Mesendoderm (in vitro differentiated cells): Measurements from ENCODE around the gene CMYA5.

Experiments used
- DNase-seq: peaks from one replicate; pipeline ENCODE4 v3.0.0; 2013
- H2AK5ac ChIP-seq: 2 replicates; pipeline ENCODE4 v1.6.1; 2013; ENCODE audit warnings: low read length, inconsistent platforms
- H2BK120ac ChIP-seq: 2 replicates; pipeline ENCODE4 v1.6.1; 2013; ENCODE audit warnings: low read depth, mild to moderate bottlenecking, low read length, moderate library complexity, mixed read lengths
- H2BK15ac ChIP-seq: replicated peaks from 2 replicates; pipeline ENCODE4 v1.6.1; 2013; ENCODE audit warnings: low read depth, mild to moderate bottlenecking, moderate library complexity
- H2BK5ac ChIP-seq: 2 replicates; pipeline ENCODE4 v1.6.1; 2013; ENCODE audit warnings: low read length, inconsistent platforms
- H3K18ac ChIP-seq: 2 replicates; pipeline ENCODE4 v1.6.1; 2013; ENCODE audit warnings: mild to moderate bottlenecking, low read length, mixed read lengths
- H3K23ac ChIP-seq: one replicate; pipeline ENCODE4 v1.6.1; 2013; ENCODE audit warnings: low read length
- H3K27ac ChIP-seq: 2 replicates; pipeline ENCODE4 v1.5.1; 2013; ENCODE audit warnings: low read depth, mild to moderate bottlenecking, inconsistent platforms, low read length, moderate library complexity
- H3K27me3 ChIP-seq: 2 replicates; pipeline ENCODE4 v1.6.1; 2013; ENCODE audit warnings: low read length, control low read depth, mild to moderate bottlenecking, inconsistent platforms; ENCODE audit not compliant: insufficient read depth, poor library complexity
- H3K36me3 ChIP-seq: 2 replicates; pipeline ENCODE4 v1.6.1; 2013; ENCODE audit warnings: low read length, inconsistent platforms; ENCODE audit not compliant: control insufficient read depth, insufficient read depth
- H3K4ac ChIP-seq: one replicate; pipeline ENCODE4 v1.6.1; 2013; ENCODE audit warnings: low read depth, mild to moderate bottlenecking, low read length, moderate library complexity
- H3K4me1 ChIP-seq: 2 replicates; pipeline ENCODE4 v1.6.1; 2013; ENCODE audit warnings: low read depth, low read length, inconsistent platforms; ENCODE audit not compliant: control insufficient read depth
- H3K4me2 ChIP-seq: 2 replicates; pipeline ENCODE4 v1.6.1; 2013; ENCODE audit warnings: low read length
- H3K4me3 ChIP-seq: 2 replicates; pipeline ENCODE4 v1.5.1; 2013; ENCODE audit warnings: mild to moderate bottlenecking, low read length
- H3K56ac ChIP-seq: one replicate; pipeline ENCODE4 v1.6.1; 2013; ENCODE audit warnings: low read length
- H3K79me1 ChIP-seq: 2 replicates; pipeline ENCODE4 v1.6.1; 2013; ENCODE audit warnings: low read length, inconsistent platforms
- H3K79me2 ChIP-seq: 2 replicates; pipeline ENCODE4 v1.6.1; 2013; ENCODE audit warnings: mild to moderate bottlenecking, low read length; ENCODE audit not compliant: control insufficient read depth, insufficient read depth
- H3K9ac ChIP-seq: 2 replicates; pipeline ENCODE4 v1.6.1; 2013; ENCODE audit warnings: low read length, inconsistent platforms
- H4K5ac ChIP-seq: one replicate; pipeline ENCODE4 v1.6.1; 2013; ENCODE audit warnings: low read length
- H4K8ac ChIP-seq: one replicate; pipeline ENCODE4 v1.6.1; 2013; ENCODE audit warnings: low read depth, mild to moderate bottlenecking, control low read depth, low read length, moderate library complexity
- WGBS: extraction: QIAGEN DNeasy Blood & Tissue Kit; methylation state at CpG from one replicate; pipeline ENCODE4 v1.1.7; 2013; ENCODE audit warnings: low lambda C conversion rate, missing lambda C conversion rate; ENCODE audit not compliant: insufficient coverage; ENCODE audit errors: extremely low coverage; 5-methylcytosine and 5-hydroxymethylcytosine counted together

Gene CMYA5

DNA sequence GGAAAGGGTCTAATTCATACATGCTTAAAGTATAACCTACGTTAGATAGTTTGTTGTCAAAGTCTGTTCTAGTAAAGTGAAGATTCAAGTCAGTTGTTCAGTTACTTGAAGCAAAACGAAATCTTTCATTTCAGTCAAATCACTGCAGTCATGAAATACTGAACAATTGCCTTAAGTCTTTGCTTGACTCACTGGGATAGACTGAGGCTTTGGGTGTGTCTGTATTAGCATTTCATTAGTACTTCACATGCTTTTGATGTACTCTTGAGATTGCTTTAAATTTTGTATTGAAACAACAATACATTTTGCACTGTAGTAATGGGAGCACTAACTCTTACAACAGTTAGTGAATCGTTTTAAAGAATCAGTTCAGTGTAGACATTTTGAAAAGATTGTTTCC is 4.0 kb upstream of the CMYA5 start:
- Histone ChIP-seq H2BK120ac (no peak overlapping the region), H3K18ac (no peak overlapping the region), H4K8ac (no peak overlapping the region), H3K27me3 (no peaks in the 10 kb centered on the region), H4K5ac (no peak overlapping the region), H3K79me2 (no peaks in the 10 kb centered on the region), H2BK15ac (no peak overlapping the region), H2AK5ac (no peak overlapping the region), H3K4ac (no peak overlapping the region), H3K4me1 (peaks cover 4% of the 10 kb centered on the region), H3K4me3 (no peak overlapping the region), H2BK5ac (no peak overlapping the region), H3K79me1 (no peaks in the 10 kb centered on the region), H3K56ac (no peak overlapping the region), H3K23ac (no peak overlapping the region), H3K4me2 (no peak overlapping the region), H3K36me3 (no peaks in the 10 kb centered on the region), H3K27ac (no peak overlapping the region), H3K9ac (no peak overlapping the region)
- WGBS, result no CpG with 5 or more reads among the region's 3 CpGs
- no peak for DNase-seq

DNA sequence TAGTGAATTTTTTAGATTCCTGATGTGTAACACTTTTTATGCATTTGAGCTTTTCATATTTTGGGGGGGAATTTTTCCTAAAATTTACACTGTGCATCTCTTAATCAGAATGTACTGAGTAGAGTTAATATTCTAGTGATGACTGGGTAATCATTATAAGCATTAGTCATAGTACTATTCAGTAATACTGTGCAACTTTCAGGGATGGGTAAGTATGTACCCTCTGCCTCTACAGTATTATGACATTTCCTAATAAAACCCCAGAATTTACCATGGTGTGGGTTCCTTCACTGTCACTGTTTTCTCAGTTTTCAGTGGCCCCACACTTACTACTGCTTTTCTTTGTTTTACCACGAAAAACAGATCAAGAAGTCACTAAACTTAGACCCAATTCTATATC is 2.8 kb upstream of the CMYA5 start:
- DNase-seq, result no peak
- H4K5ac ChIP-seq, result no peak overlapping the region
- H3K23ac ChIP-seq, result no peak overlapping the region
- H3K4ac ChIP-seq, result no peak overlapping the region
- H2BK120ac ChIP-seq, result no peak overlapping the region
- H3K79me2 ChIP-seq, result no peaks in the 10 kb centered on the region
- H2BK15ac ChIP-seq, result no peak overlapping the region
- no peak overlapping the region for H3K9ac ChIP-seq
- no peak overlapping the region for H3K4me3 ChIP-seq
- no peak overlapping the region for H3K18ac ChIP-seq
- H3K4me2 ChIP-seq, result no peak overlapping the region
- WGBS, result no CpG with 5 or more reads among the region's 1 CpG
- H4K8ac ChIP-seq, result no peak overlapping the region
- no peak overlapping the region for H3K56ac ChIP-seq
- H3K4me1 ChIP-seq, result peaks cover 4% of the 10 kb centered on the region
- H3K27me3 ChIP-seq, result no peaks in the 10 kb centered on the region
- H3K36me3 ChIP-seq, result no peaks in the 10 kb centered on the region
- H2AK5ac ChIP-seq, result no peak overlapping the region
- no peak overlapping the region for H3K27ac ChIP-seq
- H2BK5ac ChIP-seq, result no peak overlapping the region
- no peaks in the 10 kb centered on the region for H3K79me1 ChIP-seq

DNA sequence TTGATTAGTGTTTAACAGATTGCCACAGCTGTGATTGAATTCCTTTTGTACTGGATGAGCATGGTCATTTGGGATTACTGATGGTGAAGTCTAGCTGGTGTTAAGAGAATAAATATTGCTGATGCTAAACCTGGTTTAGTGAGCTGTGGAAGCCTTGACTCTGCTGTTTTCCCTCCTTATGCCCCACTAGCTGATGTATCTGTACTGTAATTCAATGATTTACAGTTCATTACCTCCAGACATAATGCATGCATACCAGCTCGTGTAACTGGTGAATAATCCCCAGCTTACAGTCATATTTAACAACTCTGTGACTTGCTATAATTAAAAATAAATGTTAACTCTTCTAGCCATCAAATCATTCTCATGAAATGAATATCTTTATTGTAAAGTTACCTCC is 1.7 kb upstream of the CMYA5 start:
- Histone ChIP-seq H3K79me2 (no peaks in the 10 kb centered on the region), H4K8ac (no peak overlapping the region), H3K36me3 (no peaks in the 10 kb centered on the region), H3K4ac (no peak overlapping the region), H4K5ac (no peak overlapping the region), H3K4me3 (no peak overlapping the region), H3K4me2 (no peak overlapping the region), H3K27me3 (no peaks in the 10 kb centered on the region), H2AK5ac (no peak overlapping the region), H3K18ac (no peak overlapping the region), H3K79me1 (no peaks in the 10 kb centered on the region), H2BK5ac (no peak overlapping the region), H3K56ac (no peak overlapping the region), H3K23ac (no peak overlapping the region), H2BK15ac (no peak overlapping the region), H3K9ac (no peak overlapping the region), H3K27ac (no peak overlapping the region), H3K4me1 (peaks cover 4% of the 10 kb centered on the region), H2BK120ac (no peak overlapping the region)
- WGBS, result no CpG with 5 or more reads among the region's 1 CpG
- no peak for DNase-seq

DNA sequence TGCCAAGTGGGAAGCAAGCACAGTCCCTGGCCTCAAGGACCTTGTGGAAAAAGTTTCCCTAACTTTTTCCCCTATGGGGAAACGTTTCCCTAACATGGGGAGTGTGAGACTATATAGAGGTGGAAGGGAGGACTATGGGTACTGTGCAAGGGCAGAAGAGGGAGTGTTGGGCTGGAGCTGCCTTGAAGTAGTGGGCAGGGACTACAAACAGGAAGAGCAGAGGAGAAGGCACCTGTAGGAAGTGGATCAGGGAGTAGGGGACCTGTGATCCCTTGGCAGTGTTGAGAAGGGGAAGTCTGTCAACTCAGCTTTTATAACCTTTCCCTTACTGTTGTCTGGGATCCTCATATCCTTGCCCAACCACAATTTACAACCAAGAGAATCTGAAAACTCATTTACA is 1.4 kb downstream of the CMYA5 start:
- Histone ChIP-seq H3K4me2 (no peak overlapping the region), H4K8ac (no peak overlapping the region), H3K79me2 (no peaks in the 10 kb centered on the region), H3K4ac (no peak overlapping the region), H3K4me3 (no peak overlapping the region), H3K56ac (no peak overlapping the region), H2BK15ac (no peak overlapping the region), H3K27me3 (no peaks in the 10 kb centered on the region), H3K18ac (no peak overlapping the region), H3K9ac (no peak overlapping the region), H3K27ac (no peak overlapping the region), H3K79me1 (no peaks in the 10 kb centered on the region), H2BK120ac (no peak overlapping the region), H3K23ac (no peak overlapping the region), H2BK5ac (no peak overlapping the region), H3K4me1 (peaks cover 4% of the 10 kb centered on the region), H2AK5ac (no peak overlapping the region), H3K36me3 (no peaks in the 10 kb centered on the region), H4K5ac (no peak overlapping the region)
- WGBS, result no CpG with 5 or more reads among the region's 1 CpG
- no peak for DNase-seq

DNA sequence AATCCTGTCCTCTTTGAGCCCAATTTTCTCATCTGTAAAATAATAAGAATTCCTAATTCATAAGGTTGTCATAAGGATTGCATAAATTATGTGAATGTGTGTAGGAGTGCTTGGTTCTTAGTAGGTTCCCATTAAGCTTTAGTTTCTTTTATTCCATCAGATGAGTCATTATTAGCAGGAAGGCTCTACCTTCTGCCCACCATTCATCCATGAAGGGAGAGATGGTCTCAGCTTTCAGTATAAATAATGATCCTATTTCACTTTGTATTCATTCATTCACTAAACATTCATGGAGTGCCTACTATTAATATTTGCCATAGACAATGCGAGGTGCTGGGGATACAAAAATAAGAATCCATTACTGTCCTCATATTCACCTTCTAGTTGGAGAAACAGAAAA is 3.0 kb downstream of the CMYA5 start:
- Histone ChIP-seq H2BK120ac (no peak overlapping the region), H3K56ac (no peak overlapping the region), H3K27me3 (no peaks in the 10 kb centered on the region), H2AK5ac (no peak overlapping the region), H2BK5ac (no peak overlapping the region), H3K4ac (no peak overlapping the region), H3K4me1 (peaks cover 4% of the 10 kb centered on the region), H3K36me3 (no peaks in the 10 kb centered on the region), H3K79me2 (no peaks in the 10 kb centered on the region), H3K79me1 (no peaks in the 10 kb centered on the region), H3K23ac (no peak overlapping the region), H4K5ac (no peak overlapping the region), H3K4me3 (no peak overlapping the region), H4K8ac (no peak overlapping the region), H3K9ac (no peak overlapping the region), H3K18ac (no peak overlapping the region), H2BK15ac (no peak overlapping the region), H3K4me2 (no peak overlapping the region), H3K27ac (no peak overlapping the region)
- no CpG with 5 or more reads among the region's 1 CpG for WGBS
- DNase-seq, result no peak

DNA sequence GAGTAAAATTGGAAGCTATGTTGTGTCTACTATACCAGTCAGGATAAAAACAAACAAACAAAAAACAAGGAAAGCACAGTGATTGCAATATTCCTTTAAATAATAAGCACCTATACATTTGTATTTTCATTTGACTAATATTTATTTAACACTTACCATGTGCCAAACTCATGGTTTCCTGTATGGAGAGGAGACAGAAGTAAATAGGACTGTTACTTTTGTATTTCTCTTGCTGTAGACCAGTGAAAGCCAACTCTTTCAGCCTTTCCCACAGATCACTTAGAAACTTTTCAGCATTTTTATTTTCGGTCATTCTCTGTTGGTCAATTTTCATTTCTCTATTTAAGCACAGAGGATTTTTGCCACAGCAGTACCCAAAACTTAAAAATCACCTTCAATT is 4.5 kb downstream of the CMYA5 start:
- no peak overlapping the region for H2BK5ac ChIP-seq
- WGBS, result no CpG with 5 or more reads among the region's 1 CpG
- H3K36me3 ChIP-seq, result no peaks in the 10 kb centered on the region
- no peaks in the 10 kb centered on the region for H3K79me2 ChIP-seq
- no peak overlapping the region for H3K4ac ChIP-seq
- no peak for DNase-seq
- H4K8ac ChIP-seq, result no peak overlapping the region
- no peak overlapping the region for H3K27ac ChIP-seq
- H3K9ac ChIP-seq, result no peak overlapping the region
- no peak overlapping the region for H2BK15ac ChIP-seq
- no peak overlapping the region for H3K56ac ChIP-seq
- no peak overlapping the region for H3K4me3 ChIP-seq
- H2BK120ac ChIP-seq, result no peak overlapping the region
- H2AK5ac ChIP-seq, result no peak overlapping the region
- H3K18ac ChIP-seq, result no peak overlapping the region
- no peaks in the 10 kb centered on the region for H3K79me1 ChIP-seq
- no peak overlapping the region for H4K5ac ChIP-seq
- peaks cover under 1% of the 10 kb centered on the region for H3K4me1 ChIP-seq
- no peaks in the 10 kb centered on the region for H3K27me3 ChIP-seq
- no peak overlapping the region for H3K4me2 ChIP-seq
- no peak overlapping the region for H3K23ac ChIP-seq
